HCT116 (cell line): ENCODE data around the gene CECR2.

Experiments
- ATF3 ChIP-seq: IDR thresholded peaks from 2 replicates; pipeline ENCODE4 v1.6.1; 2012
- CEBPB ChIP-seq: IDR thresholded peaks from 2 replicates; pipeline ENCODE4 v1.6.1; 2012; ENCODE audit warnings: low read depth
- CTCF ChIP-seq, 3 experiments: fragments of 200-600 bp in 1 of 3; sonication (generic) in 1 of 3; IDR thresholded peaks in 2 of 3; conservative IDR thresholded peaks in 1 of 3; 2 replicates each; pipeline ENCODE4 v1.5.1; 2012 to 2017; ENCODE audit warnings: low read depth in 2 of 3, low read length in 2 of 3, antibody characterized with exemption in 1 of 3, borderline replicate concordance in 1 of 3, control low read depth in 1 of 3, mild to moderate bottlenecking in 1 of 3, mixed read lengths in 1 of 3, mixed run types in 1 of 3, moderate library complexity in 1 of 3; ENCODE audit not compliant: insufficient read depth in 1 of 3
- EZH2 ChIP-seq: fragments of 200-600 bp; sonication (generic); IDR thresholded peaks from 2 replicates; pipeline ENCODE4 v1.6.1; 2017; ENCODE audit warnings: antibody characterized with exemption, mixed run types
- FOSL1 ChIP-seq: IDR thresholded peaks from 2 replicates; pipeline ENCODE4 v1.6.1; 2012; ENCODE audit warnings: low read depth
- JUND ChIP-seq: IDR thresholded peaks from 2 replicates; pipeline ENCODE4 v1.6.1; 2012
- POLR2A ChIP-seq: IDR thresholded peaks from 2 replicates; pipeline ENCODE4 v1.7.0; 2011; ENCODE audit warnings: borderline replicate concordance; ENCODE audit not compliant: insufficient read depth, insufficient read length; ENCODE audit errors: extremely low read depth
- POLR2AphosphoS5 ChIP-seq: IDR thresholded peaks from 2 replicates; pipeline ENCODE4 v1.6.1; 2011; ENCODE audit warnings: mild to moderate bottlenecking, low read depth, low read length, moderate library complexity
- RAD21 ChIP-seq: IDR thresholded peaks from 2 replicates; pipeline ENCODE4 v1.6.1; 2012; ENCODE audit warnings: low read depth, mild to moderate bottlenecking
- SIN3A ChIP-seq: IDR thresholded peaks from 2 replicates; pipeline ENCODE4 v1.6.1; 2012; ENCODE audit warnings: low read depth
- TF ChIP-seq, protein P1 (sequence below): IDR thresholded peaks from 2 replicates; pipeline ENCODE4 v1.6.1; 2012; ENCODE audit warnings: low read depth
- TF ChIP-seq, protein P2 (sequence below): IDR thresholded peaks from 2 replicates; pipeline ENCODE4 v1.6.1; 2012

DNA sequence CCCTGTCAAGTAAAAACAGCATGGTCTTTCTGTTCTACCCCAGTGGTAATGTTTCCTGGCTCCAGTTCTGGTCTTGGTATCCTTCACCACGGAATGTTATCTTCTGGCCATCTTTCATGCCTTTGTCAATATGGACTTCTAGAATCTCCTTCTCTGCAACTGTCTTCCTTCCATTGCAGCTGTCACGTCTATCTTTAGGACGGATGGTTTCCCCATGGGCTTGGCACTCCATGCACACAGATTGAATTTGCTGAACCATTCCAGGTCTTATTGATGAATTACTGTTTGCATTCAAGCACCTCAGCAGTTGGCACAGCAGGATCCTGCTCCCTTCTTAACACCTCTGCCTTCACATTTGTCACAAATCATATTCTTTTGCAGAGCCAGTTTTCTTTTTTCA is 149.1 kb downstream of the CECR2 start:
- TF ChIP-seq POLR2AphosphoS5 (no peak), EZH2 (no peak), RAD21 (no peak), POLR2A (no peak), CTCF (IDR thresholded peaks at IDR 0.05 in 2 of 3, conservative IDR thresholded peaks at IDR 0.05 in 1 of 3; ENCODE audit: borderline replicate concordance in 1 of 3, insufficient read depth in 1 of 3, low read depth in 2 of 3, low read length in 2 of 3) (no peak), SIN3A (no peak), CEBPB (no peak), JUND (no peak), ATF3 (no peak), FOSL1 (no peak)
- TF ChIP-seq, protein P1, sequence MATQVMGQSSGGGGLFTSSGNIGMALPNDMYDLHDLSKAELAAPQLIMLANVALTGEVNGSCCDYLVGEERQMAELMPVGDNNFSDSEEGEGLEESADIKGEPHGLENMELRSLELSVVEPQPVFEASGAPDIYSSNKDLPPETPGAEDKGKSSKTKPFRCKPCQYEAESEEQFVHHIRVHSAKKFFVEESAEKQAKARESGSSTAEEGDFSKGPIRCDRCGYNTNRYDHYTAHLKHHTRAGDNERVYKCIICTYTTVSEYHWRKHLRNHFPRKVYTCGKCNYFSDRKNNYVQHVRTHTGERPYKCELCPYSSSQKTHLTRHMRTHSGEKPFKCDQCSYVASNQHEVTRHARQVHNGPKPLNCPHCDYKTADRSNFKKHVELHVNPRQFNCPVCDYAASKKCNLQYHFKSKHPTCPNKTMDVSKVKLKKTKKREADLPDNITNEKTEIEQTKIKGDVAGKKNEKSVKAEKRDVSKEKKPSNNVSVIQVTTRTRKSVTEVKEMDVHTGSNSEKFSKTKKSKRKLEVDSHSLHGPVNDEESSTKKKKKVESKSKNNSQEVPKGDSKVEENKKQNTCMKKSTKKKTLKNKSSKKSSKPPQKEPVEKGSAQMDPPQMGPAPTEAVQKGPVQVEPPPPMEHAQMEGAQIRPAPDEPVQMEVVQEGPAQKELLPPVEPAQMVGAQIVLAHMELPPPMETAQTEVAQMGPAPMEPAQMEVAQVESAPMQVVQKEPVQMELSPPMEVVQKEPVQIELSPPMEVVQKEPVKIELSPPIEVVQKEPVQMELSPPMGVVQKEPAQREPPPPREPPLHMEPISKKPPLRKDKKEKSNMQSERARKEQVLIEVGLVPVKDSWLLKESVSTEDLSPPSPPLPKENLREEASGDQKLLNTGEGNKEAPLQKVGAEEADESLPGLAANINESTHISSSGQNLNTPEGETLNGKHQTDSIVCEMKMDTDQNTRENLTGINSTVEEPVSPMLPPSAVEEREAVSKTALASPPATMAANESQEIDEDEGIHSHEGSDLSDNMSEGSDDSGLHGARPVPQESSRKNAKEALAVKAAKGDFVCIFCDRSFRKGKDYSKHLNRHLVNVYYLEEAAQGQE = no peak
- TF ChIP-seq, protein P2, sequence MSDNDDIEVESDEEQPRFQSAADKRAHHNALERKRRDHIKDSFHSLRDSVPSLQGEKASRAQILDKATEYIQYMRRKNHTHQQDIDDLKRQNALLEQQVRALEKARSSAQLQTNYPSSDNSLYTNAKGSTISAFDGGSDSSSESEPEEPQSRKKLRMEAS = no peak
